Duodenal mucosa (tissue), 2 donors: Measurements from ENCODE around the gene CADPS2.

ENCODE experiments used
- H3K27ac ChIP-seq: one replicate; pipeline ENCODE4 v1.7.0; 2013; ENCODE audit warnings: low read depth, low read length
- H3K27me3 ChIP-seq, 2 donors: one replicate each; pipeline ENCODE4 v1.7.0; 2013; ENCODE audit warnings: low read length in 2 of 2, control low read depth in 1 of 2; ENCODE audit not compliant: insufficient read depth in 2 of 2, control insufficient read depth in 1 of 2
- H3K36me3 ChIP-seq, 2 donors: one replicate each; pipeline ENCODE4 v1.7.0; 2013; ENCODE audit warnings: low read length in 2 of 2, control low read depth in 1 of 2; ENCODE audit not compliant: insufficient read depth in 2 of 2, control insufficient read depth in 1 of 2
- H3K4me1 ChIP-seq, 2 donors: one replicate each; pipeline ENCODE4 v1.7.0; 2013; ENCODE audit warnings: low read length in 2 of 2, control low read depth in 1 of 2; ENCODE audit not compliant: insufficient read depth in 2 of 2, control insufficient read depth in 1 of 2
- H3K4me3 ChIP-seq, 2 donors: one replicate each; pipeline ENCODE4 v1.7.0; 2013; ENCODE audit warnings: low read length in 2 of 2, low read depth in 1 of 2
- H3K9ac ChIP-seq, 2 donors: one replicate each; pipeline ENCODE4 v1.7.0; 2013; ENCODE audit warnings: low read length in 2 of 2, low read depth in 1 of 2
- H3K9me3 ChIP-seq, 2 donors: one replicate each; pipeline ENCODE4 v1.7.0; 2013; ENCODE audit warnings: low read length in 2 of 2, control low read depth in 1 of 2; ENCODE audit not compliant: control insufficient read depth in 1 of 2

CADPS2 gene

GRCh38 chr7:122269241-122269640 lies 617.0 kb downstream of the CADPS2 start:
- no peak overlapping the region for H3K4me3 ChIP-seq
- H3K9me3 ChIP-seq = no peaks in the 10 kb centered on the region
- H3K36me3 ChIP-seq = no peaks in the 10 kb centered on the region
- no peaks in the 10 kb centered on the region for H3K4me1 ChIP-seq
- H3K27me3 ChIP-seq = no peaks in the 10 kb centered on the region
- no peak overlapping the region for H3K27ac ChIP-seq
- H3K9ac ChIP-seq = no peak overlapping the region
